ENCODE data around the gene RSPO3.

DNA sequence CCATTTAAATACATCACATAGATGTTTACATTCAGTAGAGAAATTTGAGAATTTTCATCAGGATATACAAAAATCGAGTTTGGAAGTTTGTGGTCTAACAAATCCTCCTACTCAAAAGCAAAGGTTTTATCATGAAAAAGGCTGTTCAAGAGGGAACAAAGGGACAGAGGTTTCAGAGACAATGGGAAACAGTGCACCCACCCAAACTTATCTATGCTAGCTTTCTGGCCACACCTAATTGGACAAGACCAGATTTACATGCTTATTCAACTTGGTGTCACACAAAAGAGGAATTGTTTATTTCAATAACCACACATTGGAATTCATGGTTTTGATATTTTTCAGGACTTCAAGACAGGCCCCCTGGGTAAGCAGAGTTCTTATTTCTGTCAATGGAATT is 28.4 kb upstream of the RSPO3 start:
- TF ChIP-seq GTF3A (CRISPR knock-in tag; conservative IDR thresholded peaks at IDR 0.05) = no peak
- no peak for TF ChIP-seq ZNF605 (CRISPR knock-in tag; IDR thresholded peaks at IDR 0.05)
- TF ChIP-seq, protein P1, sequence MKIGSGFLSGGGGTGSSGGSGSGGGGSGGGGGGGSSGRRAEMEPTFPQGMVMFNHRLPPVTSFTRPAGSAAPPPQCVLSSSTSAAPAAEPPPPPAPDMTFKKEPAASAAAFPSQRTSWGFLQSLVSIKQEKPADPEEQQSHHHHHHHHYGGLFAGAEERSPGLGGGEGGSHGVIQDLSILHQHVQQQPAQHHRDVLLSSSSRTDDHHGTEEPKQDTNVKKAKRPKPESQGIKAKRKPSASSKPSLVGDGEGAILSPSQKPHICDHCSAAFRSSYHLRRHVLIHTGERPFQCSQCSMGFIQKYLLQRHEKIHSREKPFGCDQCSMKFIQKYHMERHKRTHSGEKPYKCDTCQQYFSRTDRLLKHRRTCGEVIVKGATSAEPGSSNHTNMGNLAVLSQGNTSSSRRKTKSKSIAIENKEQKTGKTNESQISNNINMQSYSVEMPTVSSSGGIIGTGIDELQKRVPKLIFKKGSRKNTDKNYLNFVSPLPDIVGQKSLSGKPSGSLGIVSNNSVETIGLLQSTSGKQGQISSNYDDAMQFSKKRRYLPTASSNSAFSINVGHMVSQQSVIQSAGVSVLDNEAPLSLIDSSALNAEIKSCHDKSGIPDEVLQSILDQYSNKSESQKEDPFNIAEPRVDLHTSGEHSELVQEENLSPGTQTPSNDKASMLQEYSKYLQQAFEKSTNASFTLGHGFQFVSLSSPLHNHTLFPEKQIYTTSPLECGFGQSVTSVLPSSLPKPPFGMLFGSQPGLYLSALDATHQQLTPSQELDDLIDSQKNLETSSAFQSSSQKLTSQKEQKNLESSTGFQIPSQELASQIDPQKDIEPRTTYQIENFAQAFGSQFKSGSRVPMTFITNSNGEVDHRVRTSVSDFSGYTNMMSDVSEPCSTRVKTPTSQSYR (CRISPR knock-in tag; IDR thresholded peaks at IDR 0.05; ENCODE audit: borderline replicate concordance) = no peak
- TF ChIP-seq NFE2L1 (CRISPR knock-in tag; IDR thresholded peaks at IDR 0.05; ENCODE audit: borderline replicate concordance) = no peak
- TF ChIP-seq ZNF292 (CRISPR knock-in tag; IDR thresholded peaks at IDR 0.05; ENCODE audit: borderline replicate concordance, low read depth) = no peak
- TF ChIP-seq, protein P2, sequence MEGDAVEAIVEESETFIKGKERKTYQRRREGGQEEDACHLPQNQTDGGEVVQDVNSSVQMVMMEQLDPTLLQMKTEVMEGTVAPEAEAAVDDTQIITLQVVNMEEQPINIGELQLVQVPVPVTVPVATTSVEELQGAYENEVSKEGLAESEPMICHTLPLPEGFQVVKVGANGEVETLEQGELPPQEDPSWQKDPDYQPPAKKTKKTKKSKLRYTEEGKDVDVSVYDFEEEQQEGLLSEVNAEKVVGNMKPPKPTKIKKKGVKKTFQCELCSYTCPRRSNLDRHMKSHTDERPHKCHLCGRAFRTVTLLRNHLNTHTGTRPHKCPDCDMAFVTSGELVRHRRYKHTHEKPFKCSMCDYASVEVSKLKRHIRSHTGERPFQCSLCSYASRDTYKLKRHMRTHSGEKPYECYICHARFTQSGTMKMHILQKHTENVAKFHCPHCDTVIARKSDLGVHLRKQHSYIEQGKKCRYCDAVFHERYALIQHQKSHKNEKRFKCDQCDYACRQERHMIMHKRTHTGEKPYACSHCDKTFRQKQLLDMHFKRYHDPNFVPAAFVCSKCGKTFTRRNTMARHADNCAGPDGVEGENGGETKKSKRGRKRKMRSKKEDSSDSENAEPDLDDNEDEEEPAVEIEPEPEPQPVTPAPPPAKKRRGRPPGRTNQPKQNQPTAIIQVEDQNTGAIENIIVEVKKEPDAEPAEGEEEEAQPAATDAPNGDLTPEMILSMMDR (CRISPR knock-in tag; IDR thresholded peaks at IDR 0.05) = no peak
- TF ChIP-seq KLF12 (CRISPR knock-in tag; IDR thresholded peaks at IDR 0.05; ENCODE audit: borderline replicate concordance) = no peak
- no peak for TF ChIP-seq ZNF263 (CRISPR knock-in tag; IDR thresholded peaks at IDR 0.05)
- no peak for TF ChIP-seq EHMT2 (IDR thresholded peaks at IDR 0.05; ENCODE audit: borderline replicate concordance, low read depth, low read length)
- TF ChIP-seq, protein P3, sequence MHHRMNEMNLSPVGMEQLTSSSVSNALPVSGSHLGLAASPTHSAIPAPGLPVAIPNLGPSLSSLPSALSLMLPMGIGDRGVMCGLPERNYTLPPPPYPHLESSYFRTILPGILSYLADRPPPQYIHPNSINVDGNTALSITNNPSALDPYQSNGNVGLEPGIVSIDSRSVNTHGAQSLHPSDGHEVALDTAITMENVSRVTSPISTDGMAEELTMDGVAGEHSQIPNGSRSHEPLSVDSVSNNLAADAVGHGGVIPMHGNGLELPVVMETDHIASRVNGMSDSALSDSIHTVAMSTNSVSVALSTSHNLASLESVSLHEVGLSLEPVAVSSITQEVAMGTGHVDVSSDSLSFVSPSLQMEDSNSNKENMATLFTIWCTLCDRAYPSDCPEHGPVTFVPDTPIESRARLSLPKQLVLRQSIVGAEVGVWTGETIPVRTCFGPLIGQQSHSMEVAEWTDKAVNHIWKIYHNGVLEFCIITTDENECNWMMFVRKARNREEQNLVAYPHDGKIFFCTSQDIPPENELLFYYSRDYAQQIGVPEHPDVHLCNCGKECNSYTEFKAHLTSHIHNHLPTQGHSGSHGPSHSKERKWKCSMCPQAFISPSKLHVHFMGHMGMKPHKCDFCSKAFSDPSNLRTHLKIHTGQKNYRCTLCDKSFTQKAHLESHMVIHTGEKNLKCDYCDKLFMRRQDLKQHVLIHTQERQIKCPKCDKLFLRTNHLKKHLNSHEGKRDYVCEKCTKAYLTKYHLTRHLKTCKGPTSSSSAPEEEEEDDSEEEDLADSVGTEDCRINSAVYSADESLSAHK (CRISPR knock-in tag; IDR thresholded peaks at IDR 0.05; ENCODE audit: borderline replicate concordance) = no peak
- TF ChIP-seq GLI4 (CRISPR knock-in tag; IDR thresholded peaks at IDR 0.05; ENCODE audit: borderline replicate concordance) = no peak
- no peak for TF ChIP-seq TP53 (CRISPR knock-in tag; conservative IDR thresholded peaks at IDR 0.05)

Data from HepG2 (cell line).